K562 (cell line): ENCODE data around the gene TMEM242. TPM values are rescaled to one million over a fixed set of nuclear protein-coding genes. Genes with fewer than 3 reads are reported as not detected.

Experiments used
- AFF1 ChIP-seq, 2 experiments: fragments of 450-650 bp; IDR thresholded peaks; 2 replicates each; pipeline ENCODE4 v1.6.1; 2018; ENCODE audit warnings: mild to moderate bottlenecking in 2 of 2, low read depth in 1 of 2; ENCODE audit not compliant: partially characterized antibody in 2 of 2
- NFE2 ChIP-seq: IDR thresholded peaks from 2 replicates; pipeline ENCODE4 v1.6.1; 2014; ENCODE audit warnings: antibody characterized with exemption, low read depth
- PRDM10 ChIP-seq: fragments of 450-650 bp; IDR thresholded peaks from 2 replicates; pipeline ENCODE4 v1.6.1; 2018; ENCODE audit not compliant: partially characterized antibody
- SMARCE1 ChIP-seq: fragments of 450-650 bp; IDR thresholded peaks from 2 replicates; pipeline ENCODE4 v1.7.1; 2016; ENCODE audit warnings: mild to moderate bottlenecking
- ZNF507 ChIP-seq: conservative IDR thresholded peaks from 2 replicates; pipeline ENCODE4 v1.6.1; 2017; ENCODE audit warnings: missing genetic modification characterization, missing compliant biosample characterization
- ZNF644 ChIP-seq: fragments of 200-800 bp; sonication (Bioruptor generic); IDR thresholded peaks from 2 replicates; pipeline ENCODE4 v1.6.1; 2016; ENCODE audit warnings: low read depth, missing genetic modification characterization, missing compliant biosample characterization
- polyA plus RNA-seq, 8 experiments: library from polyadenylated mRNA; depleted of rRNA in 4 of 8; stranded (reverse) in 5 of 8; unstranded in 3 of 8; fragments of >200 nt; fragmentation: Nextera tagmentation in 2 of 8; fragmentation: Illumina TruSeq in 1 of 8; extraction: Ambion mirVana in 2 of 8; extraction: Trizol in 1 of 8; gene quantifications; 2 replicates each; pipeline versions ENCODE4 v1.2.1 to v1.2.3, GENCODE V29; 2011 to 2014; ENCODE audit warnings: inconsistent platforms in 1 of 8, missing spikeins in 1 of 8
- total RNA-seq, 7 experiments: library from RNA; depleted of rRNA in 6 of 7; stranded (reverse); fragments of >200 nt in 6 of 7; fragmentation: Illumina TruSeq in 2 of 7; extraction: Trizol in 2 of 7; gene quantifications; 2 replicates each; pipeline versions ENCODE4 v1.2.1 to v1.2.3, GENCODE V29; 2011 to 2021; ENCODE audit warnings: low replicate concordance in 1 of 7

Gene TMEM242
- total and polyA plus RNA-seq, 9 of the 15 experiments (the other 6 are each of a cell fraction or from before 2014, with no cell fraction given): 9.5 to 35.3 (median 16.5) TPM

GRCh38 chr6:157322792-157323254 lies 496 bp downstream of the TMEM242 start (continued):
- TF ChIP-seq AFF1 (IDR thresholded peaks at IDR 0.05; ENCODE audit: low read depth in 1 of 2, partially characterized antibody in 2 of 2) (no peak), SMARCE1 (0 out of 2 replicates have a peak, but pooled peaks have one; percentile 38), ZNF644 (peak; percentile 68; the same call in 1 of the 2 replicates), PRDM10 (peak; percentile 71), NFE2 (no peak), ZNF507 (tag) (no peak)
